ENCODE results near the gene NPC1. TPM values are rescaled to one million over a fixed set of nuclear protein-coding genes. Genes with fewer than 3 reads are reported as not detected.
"Not testable (repeated sequence)": the region's sequence is repeated elsewhere in the genome, so short reads cannot be mapped to it uniquely, and the experiment has no call there.

Gene NPC1
- total RNA-seq, 3 donors from 2014 or later, result 15.9 to 25.4 (median 19.0) TPM

GRCh38 chr18:23499291-23499781 is 87.0 kb downstream of the NPC1 start:
- no peak for ATAC-seq
- H3K9me3 Mint-ChIP-seq, result no peaks in the 10 kb centered on the region
- no peak for DNase-seq
- H3K36me3 Mint-ChIP-seq (ENCODE audit: insufficient read depth), result no peaks in the 10 kb centered on the region
- no peak overlapping the region for H3K4me3 Mint-ChIP-seq
- peaks cover 29% of the 10 kb centered on the region for H3K4me1 Mint-ChIP-seq (ENCODE audit: low read depth)
- H3K27me3 Mint-ChIP-seq (ENCODE audit: low read depth), result no peaks in the 10 kb centered on the region

GRCh38 chr18:23498877-23499276 is 87.4 kb downstream of the NPC1 start:
- Mint-ChIP-seq H3K27me3 (ENCODE audit: low read depth) (no peaks in the 10 kb centered on the region), H3K9me3 (no peaks in the 10 kb centered on the region), H3K4me3 (no peak overlapping the region), H3K4me1 (ENCODE audit: low read depth) (peaks cover 26% of the 10 kb centered on the region), H3K36me3 (ENCODE audit: insufficient read depth) (no peaks in the 10 kb centered on the region)
- peak; percentile 31 to 35 for ATAC-seq
- peak; percentile 64 for DNase-seq

GRCh38 chr18:23498117-23498516 is 88.2 kb downstream of the NPC1 start:
- Mint-ChIP-seq H3K4me1 (ENCODE audit: low read depth) (peaks cover 26% of the 10 kb centered on the region), H3K36me3 (ENCODE audit: insufficient read depth) (no peaks in the 10 kb centered on the region), H3K4me3 (no peak overlapping the region), H3K27me3 (ENCODE audit: low read depth) (no peaks in the 10 kb centered on the region), H3K9me3 (no peaks in the 10 kb centered on the region)
- DNase-seq (no peak), ATAC-seq (no peak)

DNA sequence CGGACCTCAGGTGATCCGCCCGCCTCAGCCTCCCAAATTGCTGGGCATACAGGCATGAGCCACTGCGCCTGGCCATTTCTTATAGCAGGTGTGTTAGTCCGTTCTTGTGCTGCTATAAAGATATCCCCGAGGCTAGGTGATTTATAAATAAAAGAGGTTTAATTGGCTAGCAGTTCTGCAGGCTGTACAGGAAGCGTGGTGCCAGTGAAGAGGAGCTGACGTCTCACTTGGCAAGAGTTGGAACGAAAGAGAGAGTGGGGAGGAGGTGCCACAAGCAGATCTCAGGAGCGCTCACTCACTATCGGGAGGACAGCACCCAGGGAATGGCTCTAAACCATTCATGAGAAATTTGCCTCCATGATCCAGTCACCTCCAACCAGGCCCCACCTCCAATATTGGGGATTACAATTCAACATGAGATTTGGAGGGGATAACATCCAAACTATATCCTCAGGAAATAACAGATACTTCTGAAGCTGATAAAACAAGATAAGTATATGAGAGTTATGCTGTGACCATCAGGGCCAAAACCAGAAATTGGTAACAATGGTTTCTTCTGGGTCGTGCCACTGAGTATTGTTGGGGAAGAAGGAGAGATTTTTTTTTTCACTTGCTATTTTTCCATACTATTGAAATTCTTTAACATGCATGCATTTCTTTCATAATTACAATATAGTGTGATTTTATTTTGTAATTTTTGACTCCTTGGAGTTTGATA is 90.4 kb downstream of the NPC1 start:
- ATAC-seq, result no peak
- H3K27me3 Mint-ChIP-seq (ENCODE audit: low read depth), result no peaks in the 10 kb centered on the region

DNA sequence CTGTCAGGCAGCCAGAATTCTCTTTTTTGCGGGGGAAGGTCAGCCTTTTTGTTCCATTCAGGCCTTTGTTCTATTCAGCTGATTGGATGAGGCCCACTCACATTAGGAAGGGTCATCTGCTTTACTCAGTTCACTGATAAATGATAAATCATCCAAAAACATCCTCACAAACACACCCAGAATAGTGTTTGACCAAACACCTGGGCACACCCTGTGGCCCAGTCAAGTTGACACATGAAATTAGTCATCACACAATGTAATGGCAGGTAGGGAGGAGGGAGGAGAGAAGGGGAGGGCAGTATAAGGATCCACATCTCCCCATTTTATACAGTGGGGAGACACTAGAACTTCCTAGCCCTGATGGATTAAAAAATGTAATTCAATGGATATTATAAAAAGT is 91.3 kb downstream of the NPC1 start:
- no peak overlapping the region for H3K4me3 Mint-ChIP-seq
- DNase-seq (no peak), ATAC-seq (no peak)
- no peaks in the 10 kb centered on the region for H3K9me3 Mint-ChIP-seq
- H3K27me3 Mint-ChIP-seq (ENCODE audit: low read depth), result no peaks in the 10 kb centered on the region
- H3K36me3 Mint-ChIP-seq (ENCODE audit: insufficient read depth), result no peaks in the 10 kb centered on the region
- peaks cover 19% of the 10 kb centered on the region for H3K4me1 Mint-ChIP-seq (ENCODE audit: low read depth)

More for the DNA sequence above, 90.4 kb downstream of the NPC1 start:
- Mint-ChIP-seq H3K9me3 (no peaks in the 10 kb centered on the region), H3K4me1 (ENCODE audit: low read depth) (peaks cover 17% of the 10 kb centered on the region), H3K4me3 (no peak overlapping the region), H3K36me3 (ENCODE audit: insufficient read depth) (no peaks in the 10 kb centered on the region)
- DNase-seq, result no peak

- H3K4me1 Mint-ChIP-seq (ENCODE audit: low read depth), result peaks cover 10% of the 10 kb centered on the region
- H3K36me3 Mint-ChIP-seq (ENCODE audit: insufficient read depth), result no peaks in the 10 kb centered on the region
- H3K4me3 Mint-ChIP-seq, result no peak overlapping the region
- no peak for DNase-seq
- no peak for ATAC-seq
- H3K9me3 Mint-ChIP-seq, result no peaks in the 10 kb centered on the region
- H3K27me3 Mint-ChIP-seq (ENCODE audit: low read depth), result no peaks in the 10 kb centered on the region
Observed at GRCh38 chr18:23493654-23494053, 92.7 kb downstream of the NPC1 start.

DNA sequence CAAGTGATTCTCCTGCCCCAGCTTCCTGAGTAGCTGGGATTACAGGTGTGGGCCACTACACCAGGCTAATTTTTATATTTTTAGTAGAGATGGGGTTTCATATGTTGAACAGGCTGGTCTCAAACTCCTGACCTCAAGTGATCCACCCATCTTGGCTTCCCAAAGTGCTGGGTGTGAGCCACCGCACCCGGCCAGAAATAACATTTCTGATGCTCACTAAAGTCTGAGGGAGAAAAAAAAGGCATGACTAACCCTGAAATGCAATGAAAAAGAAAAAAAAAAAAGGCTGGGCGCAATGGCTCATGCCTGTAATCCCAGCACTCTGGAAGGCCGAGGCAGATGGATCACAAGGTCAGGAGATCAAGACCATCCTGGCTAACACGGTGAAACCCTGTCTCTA is 96.7 kb downstream of the NPC1 start:
- not testable (repeated sequence) for DNase-seq; H3K36me3 Mint-ChIP-seq (ENCODE audit: insufficient read depth); H3K4me3 Mint-ChIP-seq; H3K9me3 Mint-ChIP-seq; H3K27me3 Mint-ChIP-seq (ENCODE audit: low read depth); ATAC-seq
- H3K4me1 Mint-ChIP-seq (ENCODE audit: low read depth), result peaks cover 22% of the 10 kb centered on the region

DNA sequence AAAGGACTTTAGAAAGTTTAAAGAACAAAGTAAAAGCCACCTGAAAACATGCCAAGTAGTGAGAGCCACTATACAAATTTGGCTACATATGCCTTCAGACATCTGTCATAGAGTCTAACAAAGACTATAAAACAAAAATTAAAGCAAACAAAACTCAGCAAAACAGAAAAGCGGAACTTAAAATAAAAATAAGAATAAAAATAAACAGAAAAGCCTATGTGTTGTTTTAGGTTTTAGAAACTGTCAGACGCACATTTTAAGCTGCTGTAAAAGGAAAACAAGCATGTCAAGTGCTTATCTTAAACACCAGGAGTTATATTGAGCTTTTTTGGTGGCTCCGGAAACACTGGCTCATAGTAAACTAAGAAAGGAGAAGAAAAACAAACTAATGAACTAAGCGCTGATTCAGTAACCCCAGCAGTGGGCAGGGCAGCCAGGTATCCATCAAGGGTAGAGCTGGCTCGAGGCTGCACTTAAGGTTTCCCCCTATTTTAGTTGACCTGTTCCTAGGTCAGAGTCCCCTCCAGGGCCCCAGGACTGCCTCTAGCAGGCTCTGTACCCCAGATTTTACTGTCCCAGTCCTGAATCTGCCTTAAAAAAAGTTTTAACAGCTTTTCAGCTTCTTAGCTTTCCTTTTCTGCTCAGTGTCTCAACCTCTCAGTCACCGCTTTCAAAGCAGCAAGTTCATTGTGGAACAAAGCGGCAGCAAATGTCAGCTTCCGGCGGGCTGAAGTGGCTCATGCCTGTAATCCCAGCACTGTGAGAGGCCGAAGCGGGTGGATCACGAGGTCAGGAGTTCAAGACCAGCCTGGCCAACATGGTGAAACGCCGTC is 98.4 kb downstream of the NPC1 start:
- Mint-ChIP-seq H3K27me3 (ENCODE audit: low read depth) (no peaks in the 10 kb centered on the region), H3K36me3 (ENCODE audit: insufficient read depth) (peaks cover 3% of the 10 kb centered on the region), H3K9me3 (no peaks in the 10 kb centered on the region), H3K4me1 (ENCODE audit: low read depth) (peaks cover 26% of the 10 kb centered on the region), H3K4me3 (peak overlapping the region; percentile 54)
- peak; percentile 29 for DNase-seq
- ATAC-seq, result peak; percentile 83 to 85

DNA sequence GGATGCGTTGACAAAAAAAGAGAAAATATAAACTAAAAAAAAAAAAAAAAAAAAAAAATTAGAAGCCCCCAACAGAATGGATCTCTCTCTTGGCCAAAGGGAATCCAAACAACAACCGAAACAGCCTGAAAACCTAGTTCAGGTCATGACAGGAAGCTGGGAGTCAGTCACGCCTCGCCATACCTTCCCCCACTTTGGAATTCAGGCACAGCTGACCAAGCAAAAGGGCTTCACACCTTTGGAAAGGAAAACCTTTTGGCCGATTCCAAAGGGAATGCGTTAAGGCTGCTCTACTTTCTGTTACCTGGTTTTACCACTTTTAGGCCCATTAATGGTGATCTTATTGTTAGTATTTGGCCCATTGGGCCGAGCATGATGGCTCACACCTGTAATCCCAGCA is 100.9 kb downstream of the NPC1 start:
- no peaks in the 10 kb centered on the region for H3K9me3 Mint-ChIP-seq
- peaks cover 10% of the 10 kb centered on the region for H3K36me3 Mint-ChIP-seq (ENCODE audit: insufficient read depth)
- no peaks in the 10 kb centered on the region for H3K27me3 Mint-ChIP-seq (ENCODE audit: low read depth)
- DNase-seq (no peak), ATAC-seq (no peak)
- H3K4me1 Mint-ChIP-seq (ENCODE audit: low read depth), result peaks cover 26% of the 10 kb centered on the region
- H3K4me3 Mint-ChIP-seq, result no peak overlapping the region

- H3K36me3 Mint-ChIP-seq (ENCODE audit: insufficient read depth), result peaks cover 10% of the 10 kb centered on the region
- no peaks in the 10 kb centered on the region for H3K9me3 Mint-ChIP-seq
- DNase-seq (no peak), ATAC-seq (no peak)
- no peaks in the 10 kb centered on the region for H3K27me3 Mint-ChIP-seq (ENCODE audit: low read depth)
- H3K4me1 Mint-ChIP-seq (ENCODE audit: low read depth), result peaks cover 23% of the 10 kb centered on the region
- H3K4me3 Mint-ChIP-seq, result no peak overlapping the region
Observed at GRCh38 chr18:23484561-23485182, 101.6 kb downstream of the NPC1 start.

Other genes with a start within 250 kb of the NPC1 start
- gene RIOK3, start 133.2 kb downstream of the NPC1 start, total RNA-seq, result 10 to 100 TPM; 42.9 to 55.4 (median 50.8) TPM
- gene RMC1, start 83.0 kb downstream of the NPC1 start, total RNA-seq, result 10 to 100 TPM; 36.3 to 47.6 (median 41.9) TPM
- not detected for gene ANKRD29, start 76.4 kb upstream of the NPC1 start, total RNA-seq
- gene LAMA3, start 102.9 kb upstream of the NPC1 start, total RNA-seq, result under 1 TPM; 0.08 to 0.20 (median 0.11) TPM